Measurements from ENCODE around the gene NAGA.
"Not testable (repeated sequence)": the region's sequence is repeated elsewhere in the genome, so short reads cannot be mapped to it uniquely, and the experiment has no call there.

The NAGA gene

DNA sequence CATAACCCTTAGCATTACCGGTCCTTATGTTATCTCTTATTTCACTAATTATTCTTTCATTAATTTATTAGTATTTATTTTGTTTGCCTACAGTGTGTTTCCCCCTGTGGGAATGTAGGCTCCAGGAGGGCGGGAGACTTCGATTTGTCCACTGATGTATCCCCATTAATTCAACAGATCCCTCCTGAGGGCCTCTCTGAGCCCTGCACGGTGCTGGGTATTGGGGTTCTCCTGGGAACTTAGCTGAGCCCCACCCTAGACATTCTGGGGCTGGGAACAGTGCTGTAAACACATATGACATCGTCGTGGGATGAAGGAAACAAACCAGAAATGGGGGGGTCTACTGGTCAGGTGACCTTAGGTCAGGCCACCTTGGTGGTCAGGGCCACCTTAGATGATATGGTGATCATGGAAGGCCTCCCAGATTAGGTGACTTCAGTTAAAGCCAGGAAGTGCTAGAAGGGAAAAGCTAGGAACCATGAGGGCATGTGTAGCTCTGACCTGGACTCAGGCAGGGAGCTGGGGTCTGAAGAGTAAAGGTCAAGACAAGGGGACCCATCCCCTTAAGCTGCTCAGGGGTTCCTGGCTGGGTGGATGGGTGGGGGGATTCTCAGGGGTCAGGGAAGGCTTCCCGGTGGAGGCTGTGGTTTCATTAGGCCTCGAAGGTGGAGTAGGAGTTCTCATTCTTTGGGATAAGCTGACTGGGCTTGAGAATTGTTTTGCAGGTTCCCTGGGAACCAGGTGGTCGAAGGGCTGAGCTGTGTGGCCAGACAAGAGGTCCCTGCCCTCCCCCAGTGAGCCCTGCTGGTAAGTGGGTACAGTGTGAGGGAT is 4.4 kb upstream of the NAGA start:
- no peak for DNase-seq (ENCODE audit: low spot score)

DNA sequence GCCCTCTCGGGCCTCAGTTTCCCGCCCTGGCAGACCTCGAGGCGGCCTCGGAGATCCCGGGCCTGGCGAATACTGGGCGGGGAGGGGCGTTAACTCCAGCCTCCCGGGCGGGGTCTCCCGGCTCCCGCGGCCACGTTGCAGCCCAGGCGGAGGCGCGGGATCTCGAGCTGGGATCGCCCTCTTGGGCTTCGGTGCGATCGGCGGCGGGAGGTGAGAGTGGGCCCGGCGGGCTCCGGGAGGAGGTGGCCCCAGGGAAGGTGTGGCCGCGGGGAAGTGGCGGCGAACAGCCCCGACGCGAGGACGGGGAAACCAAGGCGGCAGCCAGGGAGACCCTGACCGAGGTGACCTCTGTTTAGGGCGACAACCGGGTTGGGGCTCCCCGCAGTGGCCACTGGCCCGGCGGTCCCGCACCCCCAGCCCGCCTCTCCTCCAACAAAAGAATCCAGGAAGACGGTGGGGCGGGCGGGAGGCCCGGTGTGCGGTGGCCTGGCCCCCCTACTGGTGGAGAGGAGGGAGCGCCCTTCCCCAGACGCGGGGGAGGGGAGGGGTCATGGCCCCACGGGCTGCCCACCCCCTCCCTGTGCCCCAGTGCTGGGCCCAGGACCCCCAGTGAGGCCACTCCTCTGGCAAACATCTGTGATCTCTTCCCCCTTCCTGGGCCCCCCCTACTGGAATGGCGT is 3.7 kb upstream of the NAGA start, which contains the start of gene PHETA2:
Gene PHETA2, plus strand, starts transcription at position 117 of the 680 bp plus-strand sequence. CDS start 3,046 bp downstream, outside the sequence.
- DNase-seq (ENCODE audit: low spot score), result peak; percentile 82

DNA sequence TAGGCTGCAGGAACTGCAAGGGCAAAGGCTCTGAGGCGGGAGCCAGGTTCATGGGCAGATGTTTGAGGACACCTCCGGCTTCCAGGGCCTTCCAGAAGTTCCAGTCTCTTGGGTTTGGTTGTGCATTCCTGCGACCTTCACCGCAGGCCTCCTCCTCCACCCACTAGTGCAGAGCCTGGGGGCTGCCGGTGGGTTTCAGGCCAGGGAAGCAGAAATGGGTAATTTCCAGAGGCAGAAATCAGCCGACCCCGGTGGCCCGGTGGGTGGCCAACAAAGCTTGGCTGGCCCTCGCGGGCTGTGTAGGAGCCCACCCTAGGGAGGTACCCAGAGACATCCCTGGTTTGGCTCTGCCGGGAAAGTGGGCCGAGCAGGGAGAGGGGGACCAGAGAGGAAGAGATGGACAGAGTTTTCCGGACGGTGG is 3.0 kb upstream of the NAGA start:
- no peak for DNase-seq (ENCODE audit: low spot score)

DNA sequence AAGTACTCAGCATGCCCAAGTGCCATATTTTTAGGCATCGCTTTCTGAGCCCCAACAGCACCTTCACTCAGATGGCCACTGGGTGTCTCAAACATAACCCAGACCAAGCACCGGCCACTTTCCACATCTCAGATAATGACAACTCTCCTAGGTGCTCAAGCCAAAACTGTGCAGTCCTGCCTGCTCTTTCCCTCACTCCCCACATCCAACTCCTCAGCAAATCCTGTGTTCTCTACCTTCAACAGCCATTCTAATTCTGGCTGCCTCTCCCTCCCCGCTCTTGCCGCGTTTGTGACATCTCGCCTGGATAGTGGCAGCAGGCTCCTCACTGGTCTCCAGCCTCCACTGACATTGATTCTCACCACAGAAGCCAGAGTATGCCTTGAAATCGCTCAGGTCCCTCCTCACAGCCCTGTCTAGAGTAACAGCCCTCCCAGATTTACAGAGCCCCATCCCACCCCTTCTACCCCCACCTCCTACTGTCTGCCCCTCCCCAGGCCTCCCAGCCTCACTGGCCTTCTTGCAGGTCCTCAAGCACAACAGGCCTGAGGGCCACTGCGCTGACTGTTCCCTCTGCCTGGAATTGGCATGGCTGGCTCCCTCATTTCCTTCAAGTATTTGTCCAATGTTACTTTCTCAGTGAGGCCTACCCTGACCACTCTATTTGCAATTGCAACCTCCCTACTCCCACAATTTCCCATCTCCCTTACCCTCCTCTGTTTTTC is 2.2 kb upstream of the NAGA start:
- no peak for DNase-seq (ENCODE audit: low spot score)

DNA sequence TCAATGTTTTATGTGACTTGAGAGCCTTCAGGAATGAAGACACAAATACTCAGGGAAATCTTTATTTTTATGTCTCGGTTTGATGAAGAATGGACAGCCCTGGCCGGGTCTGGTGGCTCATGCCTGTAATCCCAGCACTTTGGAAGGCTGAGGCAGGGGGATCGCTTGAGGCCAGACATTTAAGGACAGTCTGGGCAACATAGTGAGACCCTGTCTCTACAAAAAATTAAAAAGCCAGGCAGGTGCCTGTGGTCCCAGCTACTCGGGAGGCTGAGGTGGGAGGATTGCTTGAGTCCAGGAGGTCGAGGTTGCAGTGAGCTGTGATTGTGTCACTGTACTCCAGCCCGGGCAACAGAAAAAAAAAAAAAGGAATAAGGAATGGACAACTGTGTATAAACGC is 896 bp upstream of the NAGA start:
- not testable (repeated sequence) for DNase-seq (ENCODE audit: low spot score)

DNA sequence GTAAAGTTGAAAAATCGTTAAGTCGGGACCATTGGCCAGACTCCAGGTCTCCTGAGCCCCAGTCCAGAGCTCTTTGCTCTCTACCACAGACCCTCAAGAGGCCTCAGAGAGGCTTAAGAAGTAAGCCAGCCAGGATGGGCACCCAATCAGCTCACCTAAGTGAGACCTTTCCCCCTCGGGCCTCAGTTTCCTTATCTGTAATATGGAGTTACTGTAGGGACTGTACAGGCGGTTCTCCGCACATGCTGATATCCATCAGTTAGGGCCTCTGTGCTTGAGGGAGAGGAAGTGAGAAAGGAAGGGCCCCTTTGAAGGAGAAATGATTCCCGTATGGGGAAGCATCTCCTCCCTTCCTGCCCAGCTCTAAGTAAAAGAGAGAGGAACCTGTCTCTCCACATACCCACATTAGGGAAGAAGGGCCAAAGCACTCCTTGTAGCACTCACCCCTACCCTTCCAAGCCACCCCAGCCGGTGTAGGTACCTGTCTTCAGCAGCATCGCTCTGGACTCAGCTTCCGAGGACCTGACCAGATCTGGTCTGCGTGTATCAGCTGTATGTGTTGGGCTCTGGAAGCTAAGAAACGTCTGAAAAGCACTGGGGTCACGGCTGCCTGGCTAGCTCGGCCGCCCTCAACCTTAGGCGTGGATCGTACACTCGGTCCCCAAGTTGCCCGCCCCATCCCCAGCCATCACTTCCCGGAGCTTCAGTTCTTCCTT is 653 bp downstream of the NAGA start:
- no peak for DNase-seq (ENCODE audit: low spot score)

DNA sequence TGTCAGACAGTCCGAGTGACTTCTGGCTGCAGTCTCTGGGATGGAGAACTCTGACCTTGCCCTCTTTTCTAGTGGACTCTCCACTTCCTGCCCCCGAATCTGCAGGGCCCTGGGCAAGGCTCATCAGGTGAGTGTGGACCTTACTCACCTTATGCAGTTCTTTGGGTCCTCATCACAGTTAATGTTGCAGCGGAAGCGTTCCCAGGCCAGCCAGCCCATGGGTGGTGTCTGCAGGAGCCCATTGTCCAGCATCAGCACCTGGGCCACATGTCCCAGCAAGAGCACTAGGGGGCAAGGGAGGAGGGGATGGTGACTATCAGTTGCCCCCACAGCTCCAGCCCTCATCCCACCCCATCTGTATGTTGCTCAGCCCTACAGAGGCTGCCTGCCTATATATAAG is 2.3 kb downstream of the NAGA start:
- peak; percentile 51 for DNase-seq (ENCODE audit: low spot score)

DNA sequence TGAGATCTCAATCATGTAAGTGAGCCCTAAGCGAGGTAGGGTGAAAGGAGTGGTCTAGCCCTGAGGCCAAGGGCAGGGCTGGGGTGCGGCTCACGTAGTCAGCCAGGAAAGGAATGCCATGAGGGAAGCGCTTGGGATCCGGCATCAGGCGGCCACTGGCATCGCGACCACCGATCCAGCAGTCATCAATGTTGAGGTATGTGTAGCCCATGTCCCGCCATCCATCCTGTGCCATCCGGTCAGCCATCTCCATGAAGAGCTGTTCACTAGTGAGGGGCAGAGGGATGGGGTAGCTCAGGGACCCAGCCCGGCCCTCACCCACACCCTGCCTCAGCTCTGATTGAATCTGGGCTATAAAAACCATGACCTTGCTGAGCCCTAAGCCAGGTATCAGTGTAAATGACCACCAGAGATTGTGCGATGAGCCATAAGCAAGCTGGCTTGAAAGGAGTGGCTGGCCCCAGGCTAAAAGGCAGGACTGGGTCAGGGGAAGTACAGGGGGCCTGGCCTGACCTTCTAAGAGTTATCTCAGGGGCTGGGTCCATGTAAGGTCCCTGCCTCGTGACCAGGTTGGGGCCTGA is 2.9 kb downstream of the NAGA start:
- peak; percentile 20 for DNase-seq (ENCODE audit: low spot score)

DNA sequence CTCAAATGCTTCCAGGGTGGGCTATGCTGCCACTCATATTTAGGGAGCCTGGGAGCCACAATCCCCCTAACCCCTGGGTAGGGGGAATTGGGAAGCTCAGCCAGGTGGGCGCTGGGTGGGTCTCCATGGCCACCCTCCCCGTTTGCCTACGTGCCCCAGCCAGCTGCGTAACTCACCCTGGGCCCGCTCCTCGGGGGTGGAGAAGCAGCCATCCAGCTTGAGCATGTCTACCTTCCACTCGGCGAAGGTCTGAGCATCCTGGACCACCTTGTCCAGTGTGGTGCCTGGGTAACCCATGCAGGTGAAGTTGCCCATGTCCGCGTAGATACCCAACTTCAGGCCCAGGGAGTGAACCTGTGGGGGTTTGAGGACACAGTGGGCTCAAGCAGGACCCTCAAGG is 3.7 kb downstream of the NAGA start:
- peak; percentile 60 for DNase-seq (ENCODE audit: low spot score)

DNA sequence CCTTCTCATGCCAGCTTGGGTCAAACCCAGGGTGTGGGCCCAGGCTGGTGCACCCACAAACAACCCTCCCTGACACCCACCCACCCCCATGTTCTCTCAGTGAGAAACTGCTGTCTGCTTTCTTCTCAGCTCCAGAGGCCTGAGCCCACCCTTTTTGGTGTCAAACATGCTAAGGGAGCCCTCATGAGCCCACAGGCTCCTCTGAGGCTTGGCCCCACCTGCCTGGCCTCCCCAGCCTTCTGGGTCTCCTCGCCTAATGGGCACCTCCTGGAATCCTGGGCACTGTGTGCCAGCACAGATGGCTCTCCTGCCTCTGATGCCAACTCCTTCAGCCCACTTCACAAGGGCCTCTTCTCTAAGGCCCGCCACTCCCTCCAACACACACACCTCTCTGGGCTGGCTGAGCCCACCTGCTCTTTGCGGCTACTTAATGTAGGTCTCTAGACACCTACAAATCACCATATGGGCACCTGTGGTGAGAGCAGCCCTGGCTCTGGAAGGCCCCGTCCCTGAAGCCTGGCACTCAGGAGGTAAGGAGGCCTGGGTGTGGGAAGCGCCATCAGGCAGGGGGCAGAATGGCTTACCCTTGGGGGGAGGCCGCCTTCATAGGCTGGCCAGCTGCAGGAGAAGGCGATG is 4.4 kb downstream of the NAGA start:
- DNase-seq (ENCODE audit: low spot score), result peak; percentile 41

DNA sequence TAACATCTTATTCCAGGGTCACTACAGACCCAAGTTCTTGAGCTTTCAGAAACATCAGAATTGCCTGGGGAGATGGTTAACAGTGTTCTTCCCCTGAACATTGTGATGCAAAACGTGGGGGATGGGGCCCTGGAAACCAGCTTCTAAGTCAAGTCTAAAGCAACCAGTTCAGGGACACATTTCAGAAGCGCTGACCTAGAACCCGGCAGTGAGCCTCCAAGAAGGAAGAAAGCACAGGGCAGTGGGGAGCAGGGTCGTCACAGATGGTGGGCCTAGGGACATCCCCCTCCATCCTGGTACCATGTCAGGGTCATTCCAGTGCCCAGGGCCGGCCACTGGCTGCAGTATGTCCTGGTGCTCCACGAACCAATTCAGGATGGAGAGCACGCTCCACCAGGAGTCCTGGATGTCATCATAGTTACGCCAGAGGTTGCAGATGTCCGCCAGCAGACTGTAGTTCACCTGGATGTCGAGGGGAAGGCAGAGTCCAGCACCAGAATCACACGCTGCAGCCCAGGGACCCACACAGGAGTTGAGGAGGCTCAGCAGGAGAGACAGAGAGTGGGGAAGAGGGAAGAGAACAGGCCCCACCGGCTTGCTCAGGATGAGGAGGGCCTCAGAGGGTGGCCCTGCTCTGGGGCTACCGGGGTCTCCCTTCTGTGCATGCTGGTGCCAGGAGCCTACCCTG is 5.0 kb downstream of the NAGA start:
- peak; percentile 58 for DNase-seq (ENCODE audit: low spot score)

DNA sequence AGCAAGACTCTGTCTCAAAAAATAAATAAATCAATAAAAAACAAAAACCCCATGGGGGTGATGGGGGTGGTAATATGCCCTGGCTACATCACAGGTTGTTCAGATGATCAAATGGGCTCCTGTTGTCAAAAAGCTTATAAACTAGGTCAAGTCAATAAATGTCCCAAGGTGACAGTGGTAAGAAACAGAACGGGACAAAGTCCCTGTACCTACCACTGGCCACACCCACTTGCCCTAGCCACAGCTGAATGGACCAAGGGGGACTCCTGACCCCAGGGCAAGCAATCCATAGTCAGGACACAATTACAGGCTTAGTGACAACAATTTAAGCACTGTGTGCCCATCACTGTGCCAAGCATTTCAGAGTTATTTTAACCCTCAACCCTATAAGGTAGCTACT is 6.0 kb downstream of the NAGA start:
- DNase-seq (ENCODE audit: low spot score), result peak; percentile 14

DNA sequence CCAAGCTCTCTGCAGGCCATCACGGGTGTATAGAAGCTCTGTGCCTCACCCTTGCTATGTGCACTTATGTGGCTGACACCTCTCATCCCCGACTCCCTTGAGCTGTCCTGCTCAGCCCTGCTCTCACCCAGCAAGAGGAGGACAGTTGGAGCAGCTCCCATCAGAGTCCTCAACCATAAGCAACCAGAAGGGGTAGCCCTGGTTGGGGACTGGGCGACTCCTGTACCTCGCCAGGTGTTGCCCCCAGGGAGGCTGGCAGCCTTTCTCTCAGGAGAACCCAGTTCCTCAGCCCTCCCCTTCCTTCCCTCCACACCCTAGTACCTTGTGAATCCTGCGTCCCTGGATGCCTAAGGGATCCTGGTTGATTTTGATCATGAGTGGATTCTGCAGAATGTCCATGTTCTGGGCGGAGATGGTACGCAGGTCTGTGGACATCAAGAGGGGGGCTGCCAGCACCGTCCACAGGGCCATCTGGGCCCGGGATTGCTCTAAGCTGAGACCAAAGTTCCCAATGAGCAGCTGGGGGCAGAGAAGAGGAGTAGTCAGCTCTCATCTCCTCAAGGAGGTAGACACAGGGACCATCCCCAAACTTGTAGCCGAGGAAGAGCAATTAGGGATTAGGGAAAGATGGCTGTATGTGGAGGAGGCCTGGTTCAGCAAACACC is 8.0 kb downstream of the NAGA start:
- DNase-seq (ENCODE audit: low spot score), result peak; percentile 53

DNA sequence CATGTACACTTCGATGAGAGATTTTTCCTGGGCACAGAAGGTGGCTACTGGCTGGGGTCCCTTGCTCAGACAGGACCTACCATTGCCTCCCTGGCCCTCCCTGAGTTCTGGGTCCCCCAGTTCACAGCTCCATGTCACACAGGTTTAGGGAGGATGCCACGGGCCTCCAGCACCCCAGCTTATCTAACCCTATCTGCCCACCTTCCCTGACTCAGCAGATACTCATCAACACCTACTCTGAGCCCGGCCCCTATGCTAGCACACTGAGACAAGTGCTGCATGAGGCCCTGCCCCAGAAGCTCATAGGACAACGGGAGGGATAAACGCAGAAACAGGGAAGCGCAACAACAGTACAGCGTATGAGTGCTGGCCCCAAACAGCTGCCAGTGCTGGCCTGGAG is 9.6 kb downstream of the NAGA start:
- peak; percentile 60 for DNase-seq (ENCODE audit: low spot score)

DNA sequence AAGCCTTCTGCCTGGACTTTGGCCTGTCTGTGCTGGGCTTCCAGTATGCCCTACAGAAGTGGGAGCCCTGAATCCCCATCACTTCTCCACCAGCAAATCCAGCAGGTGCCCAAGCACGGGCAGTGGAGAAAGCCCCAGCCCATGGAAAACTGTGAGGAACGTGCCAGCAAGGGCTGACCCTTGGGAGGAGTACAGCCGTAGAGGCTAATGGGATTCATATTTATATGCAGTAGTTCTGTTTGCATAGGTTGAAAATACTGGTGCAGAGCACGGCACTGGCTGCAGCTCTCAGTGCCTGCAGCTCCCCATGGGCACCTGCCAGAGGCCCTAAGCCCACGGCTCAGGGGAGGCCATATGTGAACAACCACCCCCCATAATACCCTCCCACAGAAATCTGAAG is 10.1 kb downstream of the NAGA start:
- no peak for DNase-seq (ENCODE audit: low spot score)

DNA sequence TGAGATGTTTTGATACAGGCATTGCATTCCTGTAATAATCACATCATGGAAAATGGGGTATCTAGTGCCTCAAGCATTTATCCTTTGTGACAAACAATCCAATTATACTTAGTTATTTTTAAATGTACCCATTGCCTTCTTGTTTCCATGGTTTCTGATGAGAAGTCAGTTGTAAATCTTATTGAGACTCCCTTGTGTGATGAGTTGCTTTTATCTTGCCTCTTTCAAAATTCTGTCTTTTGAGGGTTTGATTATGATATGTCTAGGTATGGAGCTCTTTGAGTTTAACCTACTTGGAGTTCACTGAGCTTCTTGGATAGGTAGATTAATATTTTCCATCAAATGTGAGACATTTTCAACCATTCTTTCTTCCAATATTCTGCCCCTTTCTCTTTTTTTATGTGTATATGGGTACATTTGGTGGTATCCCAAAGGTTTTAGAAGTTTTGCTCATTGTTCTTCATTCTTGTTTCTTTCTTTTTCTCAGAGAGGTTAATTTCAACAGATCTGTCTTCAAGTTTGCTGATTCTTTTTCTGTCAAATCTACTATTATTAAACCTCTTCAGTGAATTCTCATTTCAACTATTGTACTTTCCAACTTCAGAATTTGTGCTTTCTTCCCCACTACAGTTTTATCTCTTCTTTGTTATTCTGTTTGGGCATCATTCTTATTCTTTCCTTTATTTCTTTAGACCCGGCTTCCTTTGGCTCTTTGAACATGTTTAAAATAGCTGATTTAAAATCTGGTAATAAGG is 13.7 kb downstream of the NAGA start:
- no peak for DNase-seq (ENCODE audit: low spot score)

DNA sequence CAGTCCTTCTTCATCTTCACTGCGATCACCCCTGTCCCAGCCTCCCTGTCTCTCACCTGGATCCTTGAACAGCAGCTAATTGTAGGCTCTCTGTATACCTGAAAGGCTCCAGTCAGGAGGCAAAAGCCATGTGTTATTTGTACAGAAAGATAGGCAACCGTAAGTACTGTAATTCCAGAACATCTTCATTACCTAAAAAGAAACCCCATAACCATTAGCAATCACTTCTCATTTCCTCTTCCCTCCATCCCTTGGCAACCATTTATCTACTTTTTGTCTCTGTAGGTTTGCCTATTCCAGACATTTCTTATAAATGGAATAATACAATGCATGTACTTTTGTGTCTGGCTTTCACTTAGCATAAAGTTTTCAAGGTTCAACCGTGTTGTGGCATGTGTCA is 17.8 kb downstream of the NAGA start:
- DNase-seq (ENCODE audit: low spot score), result no peak

DNA sequence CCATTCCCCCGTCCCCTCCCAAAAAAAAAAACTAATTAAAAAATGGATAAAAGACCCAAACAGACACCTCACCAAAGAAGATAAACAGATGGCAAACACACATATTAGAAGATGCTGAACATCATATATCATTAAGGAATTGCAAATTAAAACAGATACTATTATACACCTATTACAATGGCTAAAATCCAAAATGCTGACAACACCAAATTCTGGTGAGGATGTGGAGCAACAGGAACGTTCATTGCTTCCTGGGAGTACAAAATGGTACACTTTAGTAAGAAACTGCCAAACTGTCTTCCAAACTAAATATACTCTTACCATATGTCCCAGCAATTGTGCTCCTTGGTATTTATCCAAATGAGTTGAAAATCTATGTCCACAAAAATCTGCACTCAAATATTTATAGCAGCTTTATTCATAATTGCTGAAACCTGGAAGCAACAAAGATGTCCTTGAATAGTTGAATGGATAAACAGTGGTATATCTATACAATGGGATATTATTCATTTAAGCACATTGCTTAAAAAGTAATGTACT is 19.9 kb downstream of the NAGA start:
- DNase-seq (ENCODE audit: low spot score), result no peak

DNA sequence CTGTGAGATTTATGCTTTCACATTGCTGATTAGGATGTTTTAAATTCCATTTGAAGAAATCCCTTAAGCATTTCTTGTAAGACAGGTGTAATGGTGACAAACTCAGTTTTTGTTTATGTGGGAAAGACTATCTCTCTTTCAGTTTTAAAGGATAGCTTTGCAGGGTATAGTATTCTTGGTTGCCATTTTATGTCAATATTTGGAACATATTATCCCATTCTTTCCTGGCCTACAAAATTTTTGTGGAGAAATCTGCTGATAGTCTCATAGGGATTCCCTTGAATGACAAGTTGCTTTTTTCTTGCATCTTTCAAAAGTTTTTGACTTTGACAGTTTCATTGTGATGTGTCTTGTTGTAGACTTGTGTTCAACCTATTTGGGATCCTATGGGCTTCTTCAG is 28.8 kb downstream of the NAGA start:
- DNase-seq (ENCODE audit: low spot score), result no peak
